ENCODE data around the gene CHL1. TPM values are rescaled to one million over a fixed set of nuclear protein-coding genes. Genes with fewer than 3 reads are reported as not detected.

CHL1 gene
- total RNA-seq, 4 donors from 2014 or later, result 2.6 to 64.8 (median 17.7) TPM

- Histone ChIP-seq H3K4me3 (no peak overlapping the region), H3K27me3 (no peaks in the 10 kb centered on the region), H3K36me3 (no peaks in the 10 kb centered on the region), H3K27ac (no peak overlapping the region), H3K9me3 (no peaks in the 10 kb centered on the region), H3K4me1 (no peaks in the 10 kb centered on the region)
- TF ChIP-seq CTCF (IDR thresholded peaks at IDR 0.05) (no peak), POLR2A (IDR thresholded peaks at IDR 0.05) (no peak)
- no peak for DNase-seq
- intact Hi-C loops (cut with DNase I; ENCODE audit: low total_unique reads), result no loop called here
These were observed 29.8 kb upstream of the CHL1 start for GRCh38 chr3:166799-167198.

GRCh38 chr3:173886-174285, 22.7 kb upstream of the CHL1 start:
- Histone ChIP-seq H3K27me3 (no peaks in the 10 kb centered on the region), H3K4me3 (no peak overlapping the region), H3K4me1 (no peaks in the 10 kb centered on the region), H3K9me3 (no peaks in the 10 kb centered on the region), H3K27ac (no peak overlapping the region), H3K36me3 (no peaks in the 10 kb centered on the region)
- DNase-seq, result no peak
- intact Hi-C loops (cut with DNase I; ENCODE audit: low total_unique reads), result no loop called here
- TF ChIP-seq POLR2A (IDR thresholded peaks at IDR 0.05) (no peak), CTCF (IDR thresholded peaks at IDR 0.05) (no peak)

- Histone ChIP-seq H3K27me3 (peaks cover 0 to 4% of the 10 kb centered on the region in 2 donors), H3K9me3 (no peaks in the 10 kb centered on the region), H3K4me1 (no peaks in the 10 kb centered on the region), H3K4me3 (no peak overlapping the region), H3K36me3 (no peaks in the 10 kb centered on the region), H3K27ac (no peak overlapping the region)
- no peak for DNase-seq
- intact Hi-C loops (cut with DNase I; ENCODE audit: low total_unique reads), result no loop called here
- TF ChIP-seq CTCF (IDR thresholded peaks at IDR 0.05) (no peak), POLR2A (IDR thresholded peaks at IDR 0.05) (no peak)
These were observed 11.6 kb upstream of the CHL1 start for GRCh38 chr3:184976-185375.

- no peak overlapping the region for H3K4me3 ChIP-seq
- H3K9me3 ChIP-seq, result no peaks in the 10 kb centered on the region
- peaks cover 0 to 4% of the 10 kb centered on the region in 2 donors for H3K27me3 ChIP-seq
- no peak for DNase-seq
- H3K36me3 ChIP-seq, result no peaks in the 10 kb centered on the region
- no peaks in the 10 kb centered on the region for H3K4me1 ChIP-seq
- intact Hi-C loops (cut with DNase I; ENCODE audit: low total_unique reads), result no loop called here
- H3K27ac ChIP-seq, result no peak overlapping the region
- no peak for TF ChIP-seq POLR2A (IDR thresholded peaks at IDR 0.05)
- TF ChIP-seq CTCF (IDR thresholded peaks at IDR 0.05), result no peak
These were observed 4.2 kb upstream of the CHL1 start for GRCh38 chr3:192215-192929.

- Histone ChIP-seq H3K27me3 (peaks cover 0 to 6% of the 10 kb centered on the region in 2 donors), H3K27ac (no peak overlapping the region), H3K4me3 (no peak overlapping the region), H3K36me3 (no peaks in the 10 kb centered on the region), H3K9me3 (no peaks in the 10 kb centered on the region), H3K4me1 (no peaks in the 10 kb centered on the region)
- TF ChIP-seq POLR2A (IDR thresholded peaks at IDR 0.05) (no peak), CTCF (IDR thresholded peaks at IDR 0.05) (no peak)
- intact Hi-C loops (cut with DNase I; ENCODE audit: low total_unique reads), result no loop called here
- DNase-seq, result no peak
These were observed 2.6 kb upstream of the CHL1 start for GRCh38 chr3:194001-194400.

All from uterus (tissue), 4 donors.